HG03066 (cell line): ENCODE results near the gene PLEKHA8.
A peak's percentile ranks its signal among the peaks of the same experiment; 100 is the strongest.

Source experiments
- ATAC-seq: cut with Tn5 transposase; IDR thresholded peaks from one replicate; pipeline ENCODE4 v1.9.1; 2021; ENCODE audit warnings: low read depth; ENCODE audit not compliant: unreplicated experiment

Gene PLEKHA8

DNA sequence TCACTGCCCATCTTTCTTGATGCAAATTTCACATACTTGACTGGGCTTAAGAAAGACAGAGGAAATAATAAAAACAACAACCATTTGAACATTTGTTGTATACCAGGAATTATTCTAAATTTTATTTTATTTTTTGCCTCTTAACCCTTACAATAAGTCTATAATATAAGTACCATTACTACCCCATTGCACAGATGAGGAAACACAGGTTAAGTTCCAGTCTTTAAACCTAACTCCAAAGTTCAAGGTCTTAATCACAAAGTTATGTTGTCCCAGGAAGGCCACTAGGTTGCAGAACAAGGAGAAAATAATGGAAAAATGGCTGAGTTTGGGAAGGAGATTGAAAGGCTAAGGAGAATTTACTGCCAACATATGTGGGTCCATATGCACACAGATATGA, 5.2 kb upstream of the PLEKHA8 start:
- ATAC-seq, result no peak

DNA sequence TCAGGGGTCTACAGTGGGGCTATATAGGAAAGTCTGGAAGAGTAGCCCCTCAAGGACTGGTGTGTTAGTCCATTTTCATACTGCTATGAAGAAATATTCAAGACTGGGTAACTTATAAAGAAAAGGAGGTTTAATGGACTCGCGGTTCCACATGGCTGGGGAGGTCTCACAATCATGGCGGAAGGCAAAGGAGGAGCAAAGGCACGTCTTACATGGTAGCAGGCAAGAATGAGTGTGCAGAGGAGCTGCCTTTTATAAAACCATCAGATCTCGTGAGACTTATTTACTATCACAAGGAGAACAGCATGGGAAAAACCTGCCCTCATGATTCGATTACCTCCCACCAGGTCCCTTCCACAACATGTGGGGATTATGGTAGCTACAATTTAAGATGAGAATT, 4.7 kb upstream of the PLEKHA8 start:
- no peak for ATAC-seq

DNA sequence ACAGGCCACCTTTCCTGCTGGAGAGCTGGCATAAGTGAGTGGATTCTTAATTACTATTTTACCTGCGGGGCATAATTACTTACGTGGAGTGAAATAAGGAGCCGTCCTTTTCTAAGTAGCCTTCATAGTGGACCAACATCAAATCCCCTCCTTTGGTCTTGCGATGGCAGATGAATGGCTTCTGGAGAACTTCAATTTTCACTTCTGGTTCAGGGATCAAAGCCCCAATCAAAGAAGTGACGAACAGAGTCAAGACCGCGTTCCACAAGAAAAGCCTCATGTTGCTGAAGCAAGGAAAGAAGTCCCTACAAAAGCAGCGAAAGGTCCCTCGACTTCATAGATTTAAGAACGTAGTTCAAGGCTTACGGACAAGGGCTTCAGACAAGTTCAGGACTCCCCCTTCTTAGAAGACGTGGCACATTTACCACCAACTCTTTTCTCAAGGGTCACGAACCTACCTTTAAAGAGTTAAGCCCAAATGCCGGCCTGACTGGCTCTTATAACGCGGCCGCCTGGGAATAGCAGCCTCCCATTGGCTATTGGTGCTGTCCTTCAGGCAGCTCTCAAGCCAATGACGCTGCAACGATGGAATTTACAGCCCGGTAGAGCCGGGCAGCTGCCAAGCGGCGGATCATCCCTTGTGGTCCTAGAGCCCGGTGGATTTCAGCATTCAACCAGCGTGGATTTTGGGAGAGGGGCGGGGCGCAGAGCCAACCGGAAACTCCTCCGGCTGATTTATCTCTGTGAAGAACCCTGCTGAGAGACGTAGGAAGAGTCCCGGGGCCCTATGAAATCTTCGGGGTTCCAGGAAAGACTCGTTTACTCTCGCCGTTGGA, 1.8 kb upstream of the PLEKHA8 start, which contains the start of gene FKBP14:
FKBP14 (minus strand) TSS at position 474 of the 836 bp plus-strand sequence; CDS start at position 280, 194 bp downstream.
- ATAC-seq, result peak; percentile 71

DNA sequence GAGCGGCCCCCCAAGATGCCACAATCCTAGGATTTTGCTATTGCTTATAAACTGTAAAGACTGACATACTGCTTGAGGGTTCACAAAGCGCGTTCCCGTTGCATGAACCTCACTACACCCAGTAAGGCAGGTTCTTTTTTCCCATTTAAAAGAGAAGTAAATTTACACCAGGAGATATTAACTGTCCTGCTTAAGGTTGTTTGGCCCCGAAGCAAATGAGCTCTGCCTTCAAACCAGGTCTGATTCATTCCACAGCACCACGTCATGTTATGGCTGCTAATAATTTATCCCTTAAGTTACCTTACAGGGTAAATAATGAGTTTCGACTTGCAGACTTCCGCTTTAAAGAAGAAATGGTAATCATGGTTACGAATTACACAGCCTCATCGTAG, 1.2 kb upstream of the PLEKHA8 start:
- no peak for ATAC-seq

DNA sequence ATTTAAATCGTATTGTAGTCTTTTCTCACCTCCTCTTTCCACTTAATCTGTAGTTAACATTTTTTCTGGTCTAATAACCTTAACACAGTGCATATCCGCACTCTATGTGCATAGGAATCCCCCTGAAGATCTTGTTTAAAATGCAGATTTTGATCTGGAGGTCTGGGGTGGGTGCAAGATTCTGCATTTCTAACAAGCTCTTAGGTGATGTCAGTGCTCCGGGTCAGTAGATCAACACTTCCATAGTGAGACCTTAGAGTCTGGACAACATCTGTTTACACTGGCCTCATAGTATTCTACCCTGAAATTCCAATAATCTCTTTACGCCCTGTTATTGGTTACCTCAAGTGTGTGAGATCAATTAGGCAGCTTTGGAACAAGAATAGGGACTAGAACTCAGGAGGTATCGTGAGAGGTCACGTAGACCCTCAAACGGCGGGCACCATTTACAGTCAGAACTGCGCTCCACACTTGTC, 434 bp upstream of the PLEKHA8 start:
- no peak for ATAC-seq

DNA sequence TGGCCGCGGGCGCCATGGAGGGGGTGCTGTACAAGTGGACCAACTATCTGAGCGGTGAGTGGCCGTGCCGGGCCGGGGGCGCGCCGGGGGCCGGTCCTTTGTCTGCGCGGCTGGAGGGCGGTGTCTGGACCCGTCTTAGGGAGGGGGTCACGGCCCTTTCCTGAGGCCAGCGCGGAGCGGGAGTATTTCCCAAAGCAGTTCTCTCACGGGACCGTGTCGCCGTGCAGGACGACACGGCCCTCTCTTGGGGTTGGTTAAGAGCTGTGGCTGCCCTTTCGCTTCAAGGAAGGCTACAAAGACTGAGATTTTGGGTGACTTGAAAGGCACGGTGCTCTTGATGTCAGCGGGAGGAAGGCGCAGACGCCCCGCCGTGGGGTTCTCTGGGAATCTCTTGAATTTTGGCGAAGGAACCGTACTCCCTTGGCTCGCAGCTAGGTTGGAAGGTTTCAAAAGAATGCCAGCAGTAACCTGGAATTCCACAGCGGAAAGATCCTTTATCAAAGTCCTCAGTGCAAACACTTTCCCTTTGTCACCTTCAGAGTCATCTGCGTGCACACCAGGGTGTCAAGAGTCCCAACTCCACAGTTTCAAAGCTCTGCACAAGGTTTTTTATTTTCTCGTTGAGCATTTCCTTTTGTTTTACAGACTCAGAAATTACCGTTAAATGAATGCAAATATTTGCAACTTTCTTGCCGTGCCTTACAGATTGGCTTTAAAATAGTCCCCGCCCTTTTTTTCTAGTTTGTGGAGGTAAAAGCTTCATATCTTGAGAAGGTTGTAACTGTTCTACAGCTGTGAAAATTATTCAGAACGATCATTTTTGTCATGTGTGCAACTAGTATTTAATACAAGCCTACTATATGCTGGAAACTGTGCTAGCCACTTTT, 780 bp downstream of the PLEKHA8 start:
- ATAC-seq, result peak; percentile 17

DNA sequence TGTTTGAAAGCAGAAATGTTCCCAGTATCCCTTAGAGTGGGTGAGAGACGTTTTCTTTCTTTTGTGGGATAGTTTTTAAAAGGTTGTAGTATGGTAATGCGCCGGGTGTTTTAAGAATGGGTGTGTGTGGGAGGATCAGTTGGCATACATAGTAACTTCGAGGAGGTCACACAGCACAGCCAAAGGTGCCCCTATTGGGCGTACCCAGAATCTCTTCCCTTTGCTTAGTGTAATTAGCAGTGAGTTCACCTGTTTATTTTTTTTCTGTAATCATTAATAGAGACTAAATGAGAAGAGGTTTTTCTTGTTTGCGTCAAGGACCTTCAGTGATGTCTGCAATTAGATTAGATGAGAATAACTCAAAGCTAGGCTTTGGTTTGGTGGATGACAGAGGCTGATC, 1.5 kb downstream of the PLEKHA8 start:
- ATAC-seq, result no peak

DNA sequence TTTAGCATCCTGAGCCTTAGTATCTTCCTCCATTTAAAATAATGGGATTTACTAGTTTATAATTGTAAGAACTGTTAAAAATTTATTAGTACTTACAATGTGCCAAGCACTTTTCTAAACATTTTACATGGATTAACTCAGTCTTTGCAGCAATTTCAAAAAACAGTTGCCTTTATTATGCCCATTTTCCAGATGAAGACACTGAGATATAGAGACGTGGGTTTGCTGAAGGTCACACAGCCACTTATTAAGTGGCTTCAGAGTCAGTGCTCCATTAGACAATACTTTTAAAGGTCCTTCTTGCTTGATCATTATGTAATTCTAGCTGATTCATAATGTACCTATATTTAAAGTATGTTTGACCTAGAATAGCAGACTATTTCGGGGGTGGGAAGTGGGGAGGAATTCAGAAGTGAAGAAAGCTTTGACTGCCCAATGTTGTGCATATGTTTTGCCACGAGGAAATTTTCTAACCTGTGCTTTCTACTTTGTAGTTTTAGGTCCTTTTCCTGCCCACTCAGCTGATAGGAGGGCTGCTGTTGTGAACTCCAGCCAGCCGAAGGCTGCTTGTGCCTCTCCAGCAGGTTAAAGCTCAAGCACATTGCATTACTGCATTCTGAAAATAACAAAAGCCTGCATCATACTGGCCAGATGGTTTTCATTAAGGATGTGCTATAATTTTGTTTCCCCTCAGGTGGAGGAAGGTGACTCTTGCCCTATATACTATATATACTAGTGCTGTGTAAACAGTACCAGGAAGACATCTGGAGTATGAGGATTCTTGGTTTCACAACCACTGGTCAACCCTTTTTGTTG, 4.3 kb downstream of the PLEKHA8 start:
- no peak for ATAC-seq

DNA sequence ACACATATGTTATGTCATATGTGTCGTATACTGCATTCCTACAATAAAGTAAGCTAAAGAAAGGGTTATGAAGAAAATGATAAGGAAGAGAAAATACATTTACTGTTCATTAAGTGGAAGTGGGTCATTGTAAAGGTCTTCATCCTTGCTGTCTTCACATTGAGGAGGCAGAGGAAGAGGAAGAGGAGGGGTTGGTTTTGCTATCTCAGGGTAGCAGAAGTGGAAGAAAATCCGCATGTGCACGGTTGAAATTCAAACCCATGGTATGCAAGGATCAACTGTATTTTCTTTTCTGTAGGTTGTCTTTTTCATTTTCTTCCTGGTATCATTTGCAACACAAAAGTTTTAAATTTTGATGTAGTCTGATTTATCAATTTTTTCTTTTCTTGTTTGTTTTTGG, 6.3 kb downstream of the PLEKHA8 start:
- no peak for ATAC-seq

DNA sequence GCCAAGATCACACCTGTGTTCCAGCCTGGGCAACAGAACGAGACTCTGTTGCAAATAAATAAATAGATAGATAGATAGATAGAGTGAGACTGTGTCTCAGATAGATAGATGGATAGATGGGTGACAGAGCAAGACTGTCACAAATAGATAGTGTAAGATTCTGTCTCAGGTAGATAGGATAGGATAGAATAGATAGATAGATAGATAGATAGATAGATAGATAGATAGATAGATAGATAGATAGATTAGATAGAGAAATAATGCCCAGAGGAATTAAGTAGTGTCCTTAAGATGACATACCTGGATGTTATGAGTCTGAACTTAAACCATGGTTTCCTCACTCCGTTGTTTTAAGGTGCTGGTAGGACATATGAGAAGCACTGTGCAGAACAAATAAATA, 8.0 kb downstream of the PLEKHA8 start:
- no peak for ATAC-seq

DNA sequence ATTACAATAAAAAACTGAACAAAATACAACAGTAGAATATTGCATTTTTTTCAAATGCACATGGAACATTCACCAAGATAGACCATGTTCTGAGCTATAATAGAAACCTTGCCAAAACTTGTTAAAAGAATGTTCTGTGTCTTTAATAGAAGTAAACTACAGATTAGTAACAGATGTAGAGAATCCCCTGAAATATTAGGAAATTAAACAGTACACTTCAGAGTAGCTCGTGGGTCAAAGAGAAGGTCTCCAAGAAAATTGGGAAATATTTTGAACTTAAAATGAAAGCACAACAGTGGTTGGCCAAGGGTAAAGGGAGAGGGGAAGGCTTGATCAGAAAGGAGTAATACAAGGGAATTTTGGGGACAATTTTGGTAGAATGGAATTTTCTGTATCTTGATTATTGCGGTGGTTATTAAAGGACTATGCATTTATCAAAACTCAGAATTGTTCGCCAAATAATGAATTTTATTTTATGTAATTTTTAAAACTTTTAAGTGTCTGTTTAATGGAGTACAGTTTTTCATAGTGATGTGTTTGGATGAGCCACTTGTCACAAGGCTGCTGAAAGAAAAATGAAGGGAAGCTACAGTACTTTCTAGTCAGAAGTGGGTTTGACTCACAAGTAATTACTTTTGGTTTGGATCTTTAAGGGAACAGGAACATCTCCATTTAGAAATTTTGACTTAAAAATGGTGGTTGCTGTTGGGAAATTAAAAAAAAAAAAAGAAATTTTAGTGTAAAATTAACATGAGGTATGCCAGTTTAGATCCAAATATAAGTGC, 10.2 kb downstream of the PLEKHA8 start:
- ATAC-seq, result no peak

DNA sequence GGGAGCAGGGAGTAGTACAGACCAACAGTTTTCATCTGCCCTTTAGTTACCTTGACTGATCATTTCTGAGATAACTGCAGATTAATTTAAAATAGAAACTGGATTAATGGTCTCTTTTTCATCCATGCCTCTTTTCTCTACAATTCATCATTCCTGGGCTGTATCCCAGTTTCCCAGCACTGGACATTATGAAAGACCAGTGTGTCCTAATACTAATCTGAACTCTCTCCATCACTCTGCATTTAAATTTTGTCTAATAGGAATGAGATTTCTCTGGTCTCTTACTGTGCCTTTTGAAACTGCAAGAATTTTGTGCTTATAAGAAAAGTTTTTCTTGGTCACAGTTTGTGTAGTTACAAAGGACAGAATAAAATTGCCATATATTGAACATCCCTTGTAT, 12.7 kb downstream of the PLEKHA8 start:
- no peak for ATAC-seq

DNA sequence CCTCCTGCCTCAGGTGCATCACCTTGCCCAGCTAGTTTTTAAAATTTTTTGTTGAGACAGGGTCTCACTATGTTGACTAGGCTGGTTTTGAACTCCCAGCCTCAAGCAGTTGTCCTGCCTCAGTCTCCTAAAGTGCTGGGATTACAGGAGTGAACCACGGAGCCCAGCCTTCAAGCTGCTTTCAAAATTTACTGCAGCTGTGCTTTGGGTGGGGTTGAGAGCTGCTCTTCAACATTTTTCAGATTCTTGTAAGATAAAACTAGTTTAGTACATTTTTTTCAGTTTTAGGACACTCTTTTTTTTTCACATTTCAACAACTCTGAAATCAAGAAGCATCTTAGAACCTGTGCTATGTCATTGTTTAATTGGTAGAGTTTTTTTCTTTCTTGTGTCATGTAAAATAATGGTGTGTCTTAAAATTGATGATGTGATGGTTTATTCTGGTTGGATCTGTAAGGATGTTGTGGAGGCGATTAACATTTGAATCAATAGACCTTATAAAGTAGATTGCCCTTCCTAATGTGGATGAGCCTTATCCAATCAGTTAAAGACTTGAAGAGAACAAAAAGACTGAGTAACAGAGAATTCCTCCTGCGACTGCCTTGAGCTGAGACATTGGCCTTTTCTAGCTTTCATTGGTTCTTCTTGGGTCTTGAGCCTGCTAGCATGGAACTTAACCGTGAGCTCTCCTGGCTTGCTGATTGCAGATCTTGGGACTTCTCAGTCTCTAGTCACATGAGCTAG, 13.5 kb downstream of the PLEKHA8 start:
- ATAC-seq, result no peak

DNA sequence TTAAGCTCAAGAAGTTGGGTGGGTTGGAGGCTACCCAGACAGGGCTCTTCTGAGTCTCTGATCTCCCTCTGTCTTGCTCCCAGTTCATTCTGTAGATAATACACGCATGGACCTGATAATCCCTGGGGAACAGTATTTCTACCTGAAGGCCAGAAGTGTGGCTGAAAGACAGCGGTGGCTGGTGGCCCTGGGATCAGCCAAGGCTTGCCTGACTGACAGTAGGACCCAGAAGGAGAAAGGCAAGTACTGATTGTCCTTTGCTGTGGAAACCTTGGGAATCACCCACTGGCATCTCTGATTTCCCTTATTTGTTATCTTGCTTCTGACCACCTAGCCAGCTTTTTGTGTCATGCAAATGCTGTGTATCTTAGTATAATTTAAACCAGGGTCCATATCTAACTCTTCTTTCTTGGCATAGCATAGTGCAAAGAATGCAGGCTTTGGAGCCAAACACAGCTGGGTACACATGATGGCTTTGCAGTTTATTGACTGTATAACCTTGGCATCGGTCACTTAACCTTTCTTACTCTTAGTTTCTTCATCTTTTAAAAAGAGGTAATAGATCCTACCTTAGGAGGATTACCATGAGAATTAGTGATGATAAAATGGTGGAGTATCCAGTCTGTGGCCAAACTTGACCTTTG, 18.0 kb downstream of the PLEKHA8 start:
- ATAC-seq, result no peak

DNA sequence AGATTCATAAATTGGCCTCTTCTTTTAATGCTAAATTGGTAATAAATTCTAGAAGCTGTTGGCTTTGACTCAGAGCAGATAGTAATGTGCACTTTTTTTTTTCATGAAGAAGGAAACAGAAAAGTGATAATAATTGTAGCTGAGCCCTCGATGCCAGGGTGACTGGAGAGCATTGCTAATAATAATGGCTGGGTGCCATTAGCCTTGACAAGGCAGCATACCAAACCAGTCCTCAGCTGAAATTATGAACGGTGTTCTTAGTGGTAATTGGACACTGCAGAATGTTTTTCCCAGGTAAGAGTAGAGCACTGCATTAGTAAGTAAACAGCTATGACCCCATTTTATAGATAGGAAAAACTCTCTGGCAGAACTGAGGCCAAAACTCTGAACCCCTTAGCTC, 18.9 kb downstream of the PLEKHA8 start:
- ATAC-seq, result no peak

DNA sequence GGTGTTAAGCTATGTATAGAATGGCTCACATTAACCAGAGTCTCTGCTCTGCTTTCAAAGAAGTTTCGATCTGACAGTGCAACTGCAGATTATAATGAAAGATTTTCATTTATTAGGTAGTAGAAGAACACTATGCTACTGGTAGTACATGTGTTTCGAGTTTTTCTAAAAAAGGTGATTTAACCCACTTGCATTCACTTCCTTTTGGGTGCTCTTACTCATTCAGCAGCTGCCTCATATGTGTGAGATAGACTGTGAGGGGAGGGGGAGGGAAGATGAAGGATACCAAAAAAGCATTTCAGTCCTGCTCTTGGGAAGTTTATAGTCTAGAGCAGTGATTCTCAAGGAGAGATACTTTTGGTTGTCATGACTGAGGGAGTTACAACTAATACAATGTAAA, 20.4 kb downstream of the PLEKHA8 start:
- ATAC-seq, result no peak

DNA sequence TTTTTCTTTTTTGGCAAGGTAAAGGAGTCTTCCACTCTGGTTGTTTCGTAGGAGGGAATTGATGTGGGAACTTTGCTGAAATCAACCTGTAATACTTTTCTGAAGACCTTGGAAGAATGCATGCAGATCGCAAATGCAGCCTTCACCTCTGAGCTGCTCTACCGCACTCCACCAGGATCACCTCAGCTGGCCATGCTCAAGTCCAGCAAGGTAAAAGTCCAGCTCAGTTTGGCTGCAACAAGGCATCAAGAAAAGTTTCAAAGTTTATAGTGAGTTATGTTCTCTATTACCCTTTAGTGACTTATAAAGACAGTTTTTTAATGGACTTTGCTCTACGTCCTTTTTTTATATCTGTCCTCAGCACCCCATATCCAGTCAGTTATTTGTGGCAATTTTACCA, 21.0 kb downstream of the PLEKHA8 start:
- no peak for ATAC-seq

DNA sequence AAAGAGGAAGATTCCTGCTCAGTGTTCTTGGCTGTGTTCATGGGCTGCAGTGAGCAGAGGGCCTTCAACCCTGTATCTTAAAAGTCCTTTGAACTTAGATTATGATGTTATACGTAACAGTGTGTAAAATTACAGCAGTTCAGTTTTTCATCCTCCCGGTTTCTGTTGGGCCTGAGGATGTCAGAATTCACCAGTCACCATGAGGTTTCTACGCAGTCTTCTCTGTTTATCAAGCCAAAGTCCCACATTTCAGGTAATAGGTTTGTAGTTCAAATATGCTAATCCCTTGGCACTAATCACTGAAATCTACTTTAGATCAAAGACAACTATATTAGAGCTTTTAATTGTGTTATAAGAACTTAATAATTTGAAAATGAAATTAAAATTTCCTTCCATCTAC, 24.9 kb downstream of the PLEKHA8 start:
- ATAC-seq, result no peak

DNA sequence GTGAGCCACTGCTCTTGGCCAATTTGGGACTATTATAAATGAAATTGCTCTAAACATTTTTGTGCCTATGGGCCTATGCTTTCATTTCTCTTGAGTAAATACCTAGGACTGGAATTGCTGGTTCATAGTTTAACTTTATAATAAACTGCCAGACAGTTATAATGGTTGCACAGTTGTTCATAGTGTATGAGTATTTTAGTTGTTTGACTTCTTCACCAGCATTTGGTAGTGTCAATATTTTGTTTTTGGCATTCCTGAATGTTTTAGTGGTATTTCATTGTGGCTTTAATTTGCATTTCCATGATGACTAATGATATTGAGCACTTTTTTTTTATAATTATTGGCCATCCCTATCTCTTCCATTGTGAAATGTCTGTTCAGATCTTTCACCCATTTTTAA, 29.5 kb downstream of the PLEKHA8 start:
- no peak for ATAC-seq
